Effector memory CD8-positive, alpha-beta T cell (primary cell): ENCODE measurements around the gene DHRS4.
"Not testable (repeated sequence)": the region's sequence is repeated elsewhere in the genome, so short reads cannot be mapped to it uniquely, and the experiment has no call there.

Source experiments
- ATAC-seq: fragments of 150-1000 bp; cut with Tn5 transposase; replicated peaks from 2 replicates; pipeline ENCODE4 v1.10.0; 2021; ENCODE audit warnings: mild to moderate bottlenecking, moderate library complexity
- DNase-seq, 3 experiments: peaks; one replicate each; pipeline ENCODE4 v3.0.0; 2021
- H3K27ac Mint-ChIP-seq, 2 donors: one replicate each; pipeline ENCODE4 v1.8.0; 2022; ENCODE audit warnings: mild to moderate bottlenecking in 2 of 2, mixed read lengths in 2 of 2, moderate library complexity in 2 of 2
- H3K27me3 Mint-ChIP-seq, 2 donors: one replicate each; pipeline ENCODE4 v1.8.0; 2022; ENCODE audit warnings: mixed read lengths in 2 of 2
- H3K36me3 Mint-ChIP-seq: one replicate; pipeline ENCODE4 v1.8.0; 2022; ENCODE audit warnings: mild to moderate bottlenecking, moderate library complexity, mixed read lengths; ENCODE audit not compliant: insufficient read depth
- H3K4me1 Mint-ChIP-seq, 2 donors: one replicate each; pipeline ENCODE4 v1.8.0; 2022; ENCODE audit warnings: low read depth in 2 of 2, mixed read lengths in 2 of 2
- H3K4me3 Mint-ChIP-seq, 2 donors: one replicate each; pipeline ENCODE4 v1.8.0; 2022; ENCODE audit warnings: mild to moderate bottlenecking in 2 of 2, mixed read lengths in 2 of 2, moderate library complexity in 2 of 2
- H3K9me3 Mint-ChIP-seq, 2 donors: one replicate each; pipeline ENCODE4 v1.8.0; 2022; ENCODE audit warnings: mixed read lengths in 2 of 2

The DHRS4 gene

DNA sequence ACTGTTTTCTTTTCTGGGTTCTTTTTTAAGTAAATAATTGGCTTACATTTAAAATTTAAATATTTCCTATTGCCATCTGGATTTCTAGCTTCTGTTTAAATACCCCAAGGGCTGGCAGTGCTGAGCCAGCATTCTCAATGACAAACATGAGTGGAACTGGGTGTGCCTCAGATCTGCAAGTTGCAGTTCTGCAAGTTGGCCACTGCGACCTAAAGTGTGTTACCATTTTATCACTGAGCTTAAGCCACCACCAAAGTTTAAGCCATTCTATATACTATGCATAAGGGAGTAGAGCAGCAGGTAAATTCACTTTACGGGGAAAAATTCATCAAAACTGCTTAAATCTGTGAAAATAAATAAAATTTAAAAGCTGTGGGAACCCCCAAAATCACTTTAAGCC is 23.6 kb downstream of the DHRS4 start:
- H3K9me3 Mint-ChIP-seq, H3K27me3 Mint-ChIP-seq, H3K36me3 Mint-ChIP-seq, H3K4me3 Mint-ChIP-seq, DNase-seq, H3K27ac Mint-ChIP-seq, H3K4me1 Mint-ChIP-seq: not testable (repeated sequence)
- ATAC-seq, result peak; percentile 69

DNA sequence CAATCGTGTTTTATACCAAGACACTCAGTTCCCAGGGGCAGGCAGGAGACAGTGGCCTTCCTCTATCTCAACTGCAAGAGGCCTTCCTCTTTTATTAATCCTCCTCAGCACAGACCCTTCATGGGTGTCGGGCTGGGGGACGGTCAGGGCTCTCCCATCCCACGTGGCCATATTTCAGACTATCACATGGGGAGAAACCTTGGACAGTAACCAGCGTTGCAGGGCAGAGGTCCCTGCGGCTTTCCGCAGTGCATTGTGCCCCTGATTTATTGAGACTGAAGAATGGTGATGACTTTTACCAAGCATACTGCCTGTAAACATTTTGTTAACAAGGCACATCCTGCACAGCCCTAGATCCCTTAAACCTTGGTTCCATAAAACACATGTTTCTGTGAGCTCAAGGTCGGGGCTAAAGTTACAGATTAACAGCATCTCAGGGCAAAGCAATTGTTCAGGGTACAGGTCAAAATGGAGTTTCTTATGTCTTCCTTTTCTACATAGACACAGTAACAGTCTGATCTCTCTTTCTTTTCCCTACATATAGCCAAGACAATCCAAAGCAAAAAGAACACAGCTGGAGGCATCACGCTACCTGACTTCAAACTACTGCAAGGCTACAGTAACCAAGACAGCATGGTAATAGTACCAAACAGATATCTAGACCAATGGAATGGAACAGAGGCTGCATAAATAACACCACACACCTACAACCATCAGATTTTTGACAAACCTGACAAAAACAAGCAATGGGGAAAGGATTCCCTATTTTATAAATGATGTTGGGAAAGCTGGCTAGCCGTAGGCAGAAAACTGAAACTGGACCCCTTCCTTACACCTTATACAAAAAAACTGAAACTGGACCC is 28.6 kb downstream of the DHRS4 start:
- H3K9me3 Mint-ChIP-seq, H3K4me1 Mint-ChIP-seq, ATAC-seq, H3K27me3 Mint-ChIP-seq, H3K36me3 Mint-ChIP-seq, DNase-seq, H3K4me3 Mint-ChIP-seq, H3K27ac Mint-ChIP-seq: not testable (repeated sequence)

DNA sequence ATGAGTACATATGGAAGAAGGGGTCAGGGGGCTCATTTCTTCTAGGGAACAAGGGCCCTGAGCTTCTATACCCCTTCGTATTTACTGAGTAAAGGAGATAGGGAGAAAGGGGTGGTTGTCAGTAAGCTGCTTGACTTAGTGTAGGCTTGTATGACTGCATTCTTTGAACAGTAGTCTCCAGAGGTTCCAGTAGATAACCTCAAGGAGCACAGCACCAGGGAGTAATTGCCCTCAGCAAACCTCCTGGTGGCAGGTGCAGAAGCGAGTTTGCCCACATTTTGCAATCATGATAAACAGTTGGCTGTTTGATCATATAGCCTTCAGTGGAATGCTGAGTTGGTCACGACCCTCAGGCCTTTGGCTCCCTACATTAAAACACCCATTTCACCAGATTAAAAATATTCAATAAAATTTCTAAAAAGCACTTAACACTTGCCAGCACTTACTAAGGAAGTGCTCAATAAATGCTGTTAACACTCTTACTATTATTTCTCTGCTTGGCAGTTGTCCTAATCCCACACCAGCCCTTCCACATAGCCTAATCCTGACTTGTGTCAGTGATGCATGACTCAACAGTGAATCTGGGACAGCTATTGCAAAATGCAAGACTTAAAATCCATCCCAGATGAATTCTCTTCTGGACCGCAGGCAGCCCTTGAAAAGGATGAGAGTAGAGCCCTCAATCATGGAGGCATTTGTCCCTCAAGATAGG is 31.5 kb downstream of the DHRS4 start:
- peaks cover 16 to 18% of the 10 kb centered on the region in 2 donors for H3K4me1 Mint-ChIP-seq
- H3K27me3 Mint-ChIP-seq, result no peaks in the 10 kb centered on the region
- H3K4me3 Mint-ChIP-seq, result no peak overlapping the region
- H3K36me3 Mint-ChIP-seq, result no peaks in the 10 kb centered on the region
- H3K9me3 Mint-ChIP-seq, result no peaks in the 10 kb centered on the region
- ATAC-seq (no peak), DNase-seq (no peak)
- H3K27ac Mint-ChIP-seq, result no peak overlapping the region

DNA sequence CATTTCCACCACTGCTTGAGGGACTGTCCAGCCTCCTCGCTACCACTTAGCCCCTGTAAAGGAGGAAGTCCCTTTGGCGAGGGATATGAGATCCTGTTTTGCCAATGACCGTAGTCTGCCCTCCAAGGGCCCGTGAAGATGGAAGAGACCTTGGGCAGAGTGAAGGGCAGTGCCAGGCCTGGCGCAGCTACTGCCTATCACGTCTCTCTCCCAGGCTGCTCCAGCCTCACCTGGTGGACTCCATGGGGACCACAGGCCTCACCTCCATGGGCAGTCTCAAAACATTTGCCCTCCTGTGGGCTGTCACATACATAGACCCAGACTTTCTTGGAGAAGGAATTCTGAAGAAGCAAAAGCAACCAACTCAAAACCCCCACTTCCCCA is 34.6 kb downstream of the DHRS4 start:
- Mint-ChIP-seq H3K4me1 (peaks cover 17 to 19% of the 10 kb centered on the region in 2 donors), H3K27ac (peak overlapping the region in 1 of 2 donors; percentile 95), H3K4me3 (peak overlapping the region; percentile 82 to 91)
- H3K27me3 Mint-ChIP-seq, DNase-seq, H3K9me3 Mint-ChIP-seq, H3K36me3 Mint-ChIP-seq: not testable (repeated sequence)
- ATAC-seq, result peak; percentile 9

DNA sequence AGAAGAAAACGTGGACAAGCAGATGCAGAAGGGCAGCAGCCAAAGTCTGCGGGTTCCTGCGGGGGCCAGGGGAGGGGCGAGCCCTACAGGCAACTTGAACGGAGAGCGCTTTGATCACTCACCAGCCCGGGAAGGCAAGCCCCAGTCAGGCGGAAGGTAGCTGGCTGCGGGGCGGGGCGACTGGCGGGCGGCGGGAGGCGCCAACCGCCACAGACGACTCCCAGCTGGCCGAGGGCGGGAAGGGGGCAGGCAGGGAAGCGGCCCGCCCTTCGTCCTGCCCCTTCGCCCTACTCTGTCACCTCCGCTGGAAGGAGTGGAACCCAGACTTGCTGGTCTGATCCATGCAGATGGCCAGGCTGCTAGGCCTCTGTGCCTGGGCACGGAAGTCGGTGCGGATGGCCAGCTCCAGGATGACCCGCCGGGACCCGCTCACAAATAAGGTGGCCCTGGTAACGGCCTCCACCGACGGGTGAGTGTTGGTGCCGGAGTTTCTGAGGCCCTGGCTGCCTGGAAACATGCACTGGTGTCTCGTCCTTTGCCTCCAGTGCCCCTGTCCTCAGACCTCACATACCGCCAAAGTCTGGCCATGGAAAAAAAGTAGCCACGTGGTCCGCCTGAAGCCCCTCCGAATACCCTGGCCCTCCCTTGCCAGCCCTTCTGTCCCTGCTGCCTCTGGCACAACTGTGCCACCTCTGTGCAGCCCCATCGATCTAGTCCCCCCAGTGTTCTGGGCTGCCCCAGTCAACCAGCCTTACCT is 35.2 kb downstream of the DHRS4 start, which contains the start of gene DHRS4L2:
Gene DHRS4L2, plus strand, starts transcription at position 323 of the 757 bp plus-strand sequence. Its CDS starts 19 bp downstream, at position 342.
- not testable (repeated sequence) for H3K36me3 Mint-ChIP-seq, H3K9me3 Mint-ChIP-seq, H3K27me3 Mint-ChIP-seq
- Mint-ChIP-seq H3K27ac (peak within 1 kb of the TSS; percentile 80 to 95), H3K4me1 (peaks cover 17 to 19% of the 10 kb centered on the region in 2 donors), H3K4me3 (peak within 1 kb of the TSS; percentile 82 to 91)
- DNase-seq, result peak; percentile 57 to 65 (median 60)
- peak; percentile 95 for ATAC-seq

DNA sequence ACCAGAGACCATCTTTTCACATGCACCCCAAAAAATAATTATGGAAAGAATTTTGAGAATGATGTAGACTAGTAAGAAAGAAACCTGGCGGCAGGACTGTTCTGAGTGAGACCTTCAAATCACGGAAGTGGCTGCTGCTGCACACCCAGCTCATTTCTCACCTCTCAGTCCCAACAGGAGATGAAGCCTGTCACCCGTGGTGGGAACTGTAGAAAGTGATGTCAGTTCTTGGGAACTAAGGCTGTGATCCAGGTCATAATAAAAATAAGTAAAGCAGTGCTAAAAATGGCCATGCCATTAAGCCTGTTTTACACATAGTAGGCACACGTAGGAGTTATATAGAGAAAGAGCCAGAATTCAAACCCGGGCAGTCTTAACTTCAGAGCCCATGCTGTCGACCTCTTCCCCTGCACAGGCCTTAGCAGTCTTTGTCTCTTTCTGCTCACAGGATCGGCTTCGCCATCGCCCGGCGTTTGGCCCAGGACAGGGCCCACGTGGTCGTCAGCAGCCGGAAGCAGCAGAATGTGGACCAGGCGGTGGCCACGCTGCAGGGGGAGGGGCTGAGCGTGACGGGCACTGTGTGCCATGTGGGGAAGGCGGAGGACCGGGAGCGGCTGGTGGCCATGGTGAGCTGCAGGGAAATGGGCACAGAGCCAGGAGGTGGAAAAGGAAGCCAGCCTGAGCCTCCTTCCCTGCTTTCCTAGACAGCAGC is 36.3 kb downstream of the DHRS4 start:
- H3K36me3 Mint-ChIP-seq, H3K27me3 Mint-ChIP-seq, H3K9me3 Mint-ChIP-seq, DNase-seq: not testable (repeated sequence)
- peaks cover 17 to 19% of the 10 kb centered on the region in 2 donors for H3K4me1 Mint-ChIP-seq
- peak overlapping the region; percentile 82 to 91 for H3K4me3 Mint-ChIP-seq
- ATAC-seq, result peak; percentile 32
- peak overlapping the region; percentile 80 to 95 for H3K27ac Mint-ChIP-seq

DNA sequence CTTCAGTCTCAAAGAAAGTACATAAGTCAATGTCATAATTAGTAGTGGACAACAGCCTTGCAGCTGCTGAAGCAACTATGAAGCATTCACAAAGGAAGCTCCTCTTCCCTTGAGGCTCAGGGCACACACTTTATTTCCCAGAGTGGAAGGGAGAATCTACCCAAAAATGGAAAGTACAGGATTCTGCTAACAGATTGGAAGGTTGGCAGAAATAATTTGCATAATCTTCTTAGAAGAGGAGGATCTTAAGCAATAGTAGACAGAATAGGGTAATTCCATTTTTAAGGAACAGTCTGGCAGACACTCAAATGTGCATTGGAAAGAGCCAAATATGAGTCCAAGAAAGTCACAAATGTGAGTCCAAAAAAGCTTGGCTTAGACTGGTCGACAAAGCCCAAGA is 37.4 kb downstream of the DHRS4 start:
- ATAC-seq, H3K4me3 Mint-ChIP-seq, DNase-seq, H3K27ac Mint-ChIP-seq, H3K27me3 Mint-ChIP-seq, H3K9me3 Mint-ChIP-seq, H3K36me3 Mint-ChIP-seq: not testable (repeated sequence)
- H3K4me1 Mint-ChIP-seq, result peaks cover 17 to 19% of the 10 kb centered on the region in 2 donors

DNA sequence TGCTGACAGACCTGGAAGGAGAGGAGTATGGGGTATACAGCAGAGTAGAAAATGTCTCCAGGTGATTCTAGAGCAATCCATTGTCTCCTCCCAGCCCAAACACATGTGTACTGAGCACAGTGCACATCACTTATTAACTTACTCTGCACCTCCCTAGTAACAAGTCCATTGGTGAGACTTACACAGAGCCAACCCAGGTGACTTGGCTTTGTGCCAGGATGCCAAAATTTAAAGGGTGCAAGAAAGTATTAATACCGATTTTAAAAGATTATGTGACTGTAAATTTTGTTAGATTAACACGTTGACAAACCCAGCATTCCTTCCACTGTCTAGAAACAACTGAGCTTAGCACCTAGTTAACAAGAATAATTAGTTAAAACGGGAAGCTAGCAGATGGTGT is 39.5 kb downstream of the DHRS4 start:
- not testable (repeated sequence) for H3K36me3 Mint-ChIP-seq, ATAC-seq, H3K27me3 Mint-ChIP-seq, H3K4me3 Mint-ChIP-seq, H3K27ac Mint-ChIP-seq, H3K9me3 Mint-ChIP-seq, DNase-seq
- peaks cover 17 to 19% of the 10 kb centered on the region in 2 donors for H3K4me1 Mint-ChIP-seq

DNA sequence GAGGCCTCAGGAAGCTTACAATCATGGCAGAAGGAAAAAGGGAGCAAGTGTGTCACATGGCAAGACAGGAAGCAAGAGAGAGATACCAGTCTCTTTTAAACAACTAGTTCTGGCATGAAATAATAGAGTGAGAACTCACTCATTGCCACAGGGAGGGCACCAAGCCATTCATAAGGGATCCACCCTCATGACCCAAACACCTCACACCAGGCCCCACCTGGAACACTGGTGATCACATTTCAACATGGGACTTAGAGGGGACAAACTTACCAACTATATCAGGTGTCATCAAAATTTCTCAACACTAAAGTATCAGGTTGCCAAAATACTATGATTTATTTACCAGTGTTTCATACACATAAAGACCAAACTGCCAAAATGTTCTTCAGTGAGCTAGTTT is 42.4 kb downstream of the DHRS4 start:
- H3K27ac Mint-ChIP-seq, ATAC-seq, H3K4me3 Mint-ChIP-seq, DNase-seq, H3K4me1 Mint-ChIP-seq, H3K9me3 Mint-ChIP-seq, H3K27me3 Mint-ChIP-seq, H3K36me3 Mint-ChIP-seq: not testable (repeated sequence)

DNA sequence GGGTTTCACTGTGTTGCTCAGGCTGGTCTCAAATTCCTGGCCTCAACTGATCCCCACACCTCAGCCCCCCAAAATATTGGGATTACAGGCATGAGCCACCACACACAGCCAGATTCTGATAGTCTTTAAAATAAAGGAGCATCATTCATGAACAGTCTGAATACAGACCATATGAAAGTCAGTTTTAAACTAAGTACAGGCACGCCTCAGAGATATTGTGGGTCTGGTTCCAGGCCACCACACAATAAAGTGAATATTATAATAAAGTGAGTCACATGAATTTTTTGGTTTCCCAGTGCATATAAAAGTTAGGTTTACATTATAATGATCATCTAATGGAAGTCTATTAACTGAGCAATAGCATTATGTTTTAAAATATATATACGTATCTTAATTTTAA is 43.3 kb downstream of the DHRS4 start:
- ATAC-seq, H3K4me3 Mint-ChIP-seq, H3K4me1 Mint-ChIP-seq, H3K9me3 Mint-ChIP-seq, DNase-seq, H3K36me3 Mint-ChIP-seq, H3K27ac Mint-ChIP-seq, H3K27me3 Mint-ChIP-seq: not testable (repeated sequence)

DNA sequence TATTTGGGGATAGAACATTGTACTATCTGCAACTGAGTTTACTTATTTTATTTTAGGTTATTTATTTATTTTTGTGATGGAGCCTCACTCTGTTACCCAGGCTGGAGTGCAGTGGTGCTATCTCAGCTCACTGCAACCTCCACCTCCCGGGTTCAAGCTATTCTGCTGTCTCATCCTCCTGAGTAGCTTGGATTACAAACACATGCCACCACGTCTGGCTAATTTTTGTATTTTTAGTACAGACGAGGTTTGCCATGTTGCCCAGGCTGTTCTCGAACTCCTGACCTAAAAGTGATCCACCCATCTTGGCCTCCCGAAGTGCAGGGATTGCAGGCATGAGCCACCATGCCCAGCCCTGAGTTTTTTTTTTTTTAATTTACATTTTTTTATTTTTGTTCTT is 46.1 kb downstream of the DHRS4 start:
- not testable (repeated sequence) for ATAC-seq, H3K4me1 Mint-ChIP-seq, DNase-seq, H3K27me3 Mint-ChIP-seq, H3K36me3 Mint-ChIP-seq, H3K4me3 Mint-ChIP-seq, H3K9me3 Mint-ChIP-seq, H3K27ac Mint-ChIP-seq

DNA sequence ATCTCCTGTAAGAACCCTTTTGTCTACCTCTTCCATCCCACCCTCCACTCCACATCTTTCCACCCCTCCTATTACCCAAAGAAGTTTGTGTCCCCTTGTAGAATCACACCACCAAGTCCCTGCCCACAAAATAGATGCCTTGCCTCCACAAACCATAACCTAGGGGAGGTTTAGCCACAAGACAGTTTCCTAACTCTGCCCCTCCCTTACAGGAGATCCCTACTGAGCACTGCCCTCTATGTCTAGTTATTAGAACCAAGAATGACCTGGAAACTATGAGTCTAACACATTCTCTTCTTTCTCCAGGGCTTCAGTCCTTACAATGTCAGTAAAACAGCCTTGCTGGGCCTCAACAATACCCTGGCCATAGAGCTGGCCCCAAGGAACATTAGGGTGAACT is 47.5 kb downstream of the DHRS4 start:
- DNase-seq, H3K27ac Mint-ChIP-seq, H3K9me3 Mint-ChIP-seq, H3K36me3 Mint-ChIP-seq, ATAC-seq, H3K27me3 Mint-ChIP-seq, H3K4me1 Mint-ChIP-seq, H3K4me3 Mint-ChIP-seq: not testable (repeated sequence)

DNA sequence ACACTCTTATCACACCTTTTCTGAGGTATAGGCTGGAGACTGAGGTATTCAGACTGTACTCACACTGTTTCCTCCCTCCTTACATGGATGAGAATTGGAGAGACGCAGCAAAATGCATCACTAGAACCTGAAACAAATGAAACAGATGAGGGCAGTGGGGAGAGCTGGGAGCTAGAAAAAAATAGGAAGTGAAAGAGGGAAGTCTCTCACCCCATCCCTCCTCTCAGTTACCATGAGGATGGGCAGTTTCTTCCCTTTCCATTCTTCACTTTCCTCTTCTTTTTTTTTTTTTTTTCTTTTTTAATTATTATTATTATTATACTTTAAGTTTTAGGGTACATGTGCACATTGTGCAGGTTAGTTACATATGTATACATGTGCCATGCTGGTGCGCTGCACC is 48.1 kb downstream of the DHRS4 start:
- H3K9me3 Mint-ChIP-seq, H3K4me3 Mint-ChIP-seq, H3K27me3 Mint-ChIP-seq, H3K27ac Mint-ChIP-seq, ATAC-seq, DNase-seq, H3K4me1 Mint-ChIP-seq, H3K36me3 Mint-ChIP-seq: not testable (repeated sequence)
